GM23338 (cell line): Measurements from ENCODE around the gene SPATA2L. TPM values are rescaled to one million over a fixed set of nuclear protein-coding genes. Genes with fewer than 3 reads are reported as not detected.

Experiments used
- ATAC-seq: fragments of 200-7000 bp; cut with Tn5 transposase; 3 replicates; pipeline ENCODE4 v1.9.1; 2020
- DNase-seq: peaks from one replicate; pipeline ENCODE4 v3.0.0-alpha.2; 2015; ENCODE audit warnings: low spot score
- H2AFZ ChIP-seq: fragments of 200-600 bp; sonication (generic); 2 replicates; pipeline ENCODE4 v1.8.0; 2016; ENCODE audit warnings: antibody characterized with exemption, mild to moderate bottlenecking, moderate library complexity
- H3F3A ChIP-seq: fragments of 200-600 bp; sonication (generic); replicated peaks from 2 replicates; pipeline ENCODE4 v1.8.0; 2017; ENCODE audit warnings: antibody characterized with exemption, mixed run types, low read depth
- H3K27ac ChIP-seq: fragments of 200-600 bp; sonication (generic); 2 replicates; pipeline ENCODE4 v1.6.1; 2016; ENCODE audit warnings: low read depth
- H3K27me3 ChIP-seq: fragments of 200-600 bp; sonication (generic); 2 replicates; pipeline ENCODE4 v1.8.0; 2016; ENCODE audit warnings: mild to moderate bottlenecking, mixed run types, moderate library complexity; ENCODE audit not compliant: insufficient read depth
- H3K36me3 ChIP-seq: fragments of 200-600 bp; sonication (generic); 2 replicates; pipeline ENCODE4 v1.8.0; 2016; ENCODE audit warnings: mild to moderate bottlenecking; ENCODE audit not compliant: insufficient read depth
- H3K4me1 ChIP-seq: fragments of 200-600 bp; sonication (generic); 2 replicates; pipeline ENCODE4 v1.8.0; 2016; ENCODE audit warnings: mild to moderate bottlenecking, moderate library complexity; ENCODE audit not compliant: insufficient read depth
- H3K4me2 ChIP-seq: fragments of 200-600 bp; sonication (generic); 2 replicates; pipeline ENCODE4 v1.7.1; 2017; ENCODE audit warnings: mixed run types
- H3K4me3 ChIP-seq: fragments of 200-600 bp; sonication (generic); 2 replicates; pipeline ENCODE4 v1.6.1; 2016; ENCODE audit warnings: mixed run types
- H3K79me2 ChIP-seq: fragments of 200-600 bp; sonication (generic); replicated peaks from 2 replicates; pipeline ENCODE4 v1.8.0; 2017; ENCODE audit warnings: mild to moderate bottlenecking; ENCODE audit not compliant: insufficient read depth
- H3K9me2 ChIP-seq: fragments of 200-600 bp; sonication (generic); 2 replicates; pipeline ENCODE4 v1.8.0; 2017; ENCODE audit not compliant: insufficient read depth
- H4K20me1 ChIP-seq: fragments of 200-600 bp; sonication (generic); replicated peaks from 2 replicates; pipeline ENCODE4 v1.8.0; 2017; ENCODE audit warnings: mild to moderate bottlenecking; ENCODE audit not compliant: insufficient read depth
- H3K27ac Mint-ChIP-seq: 2 replicates; pipeline ENCODE4 v1.8.0; 2020; ENCODE audit warnings: inconsistent platforms, mild to moderate bottlenecking, moderate library complexity, mixed read lengths
- H3K27me3 Mint-ChIP-seq: 3 replicates; pipeline ENCODE4 v1.8.0; 2022; ENCODE audit warnings: low read depth, mild to moderate bottlenecking, moderate library complexity, mixed read lengths, inconsistent platforms; ENCODE audit not compliant: insufficient read depth, poor library complexity
- H3K36me3 Mint-ChIP-seq: 3 replicates; pipeline ENCODE4 v1.8.0; 2021; ENCODE audit warnings: low read depth, mild to moderate bottlenecking, inconsistent platforms, moderate library complexity, mixed read lengths
- H3K4me1 Mint-ChIP-seq: 3 replicates; pipeline ENCODE4 v1.8.0; 2020; ENCODE audit warnings: mild to moderate bottlenecking, inconsistent platforms, mixed read lengths
- H3K4me3 Mint-ChIP-seq: 3 replicates; pipeline ENCODE4 v1.8.0; 2021; ENCODE audit warnings: moderate library complexity, mild to moderate bottlenecking, inconsistent platforms, mixed read lengths
- H3K9me3 Mint-ChIP-seq: 3 replicates; pipeline ENCODE4 v1.8.0; 2020; ENCODE audit warnings: moderate library complexity, mild to moderate bottlenecking, inconsistent platforms, mixed read lengths
- CREB1 ChIP-seq: fragments of 250-450 bp; sonication (Bioruptor Pico); IDR thresholded peaks from 2 replicates; pipeline ENCODE4 v1.5.0; 2020; ENCODE audit warnings: low read depth, mild to moderate bottlenecking, moderate library complexity
- ETS1 ChIP-seq: IDR thresholded peaks from 2 replicates; pipeline ENCODE4 v1.6.1; 2016; ENCODE audit warnings: antibody characterized with exemption
- EZH2 ChIP-seq: fragments of 200-600 bp; sonication (generic); IDR thresholded peaks from one replicate; pipeline ENCODE4 v1.8.0; 2017; ENCODE audit warnings: antibody characterized with exemption, mild to moderate bottlenecking, low read depth; ENCODE audit not compliant: unreplicated experiment
- EZH2phosphoT487 ChIP-seq: fragments of 200-600 bp; sonication (generic); IDR thresholded peaks from one replicate; pipeline ENCODE4 v1.8.1; 2018; ENCODE audit warnings: antibody characterized with exemption; ENCODE audit not compliant: unreplicated experiment
- NANOG ChIP-seq: IDR thresholded peaks from 2 replicates; pipeline ENCODE4 v1.6.1; 2016; ENCODE audit warnings: antibody characterized with exemption, borderline replicate concordance
- POLR2AphosphoS5 ChIP-seq: IDR thresholded peaks from 2 replicates; pipeline ENCODE4 v1.6.1; 2016; ENCODE audit warnings: antibody characterized with exemption, low read depth
- STAT1 ChIP-seq: IDR thresholded peaks from one replicate; pipeline ENCODE4 v1.6.1; 2016; ENCODE audit warnings: antibody characterized with exemption; ENCODE audit not compliant: unreplicated experiment
- ZNF114 ChIP-seq: fragments of 250-450 bp; sonication (Bioruptor Pico); IDR thresholded peaks from 2 replicates; pipeline ENCODE4 v1.5.0; 2020; ENCODE audit warnings: mild to moderate bottlenecking, moderate library complexity
- ZNF331 ChIP-seq: fragments of 250-450 bp; sonication (Bioruptor Pico); IDR thresholded peaks from 2 replicates; pipeline ENCODE4 v1.5.0; 2020; ENCODE audit warnings: low read depth, mild to moderate bottlenecking, moderate library complexity
- polyA plus RNA-seq: library from polyadenylated mRNA; unstranded; fragments of >200 nt; fragmentation: Nextera tagmentation; extraction: Ambion mirVana; gene quantifications from 2 replicates; pipeline ENCODE4 v1.2.1, GENCODE V29; 2016
- total RNA-seq: library from RNA; depleted of rRNA; stranded (reverse); fragments of >200 nt; shearing (Covaris generic); gene quantifications from 2 replicates; pipeline ENCODE4 v1.2.3, GENCODE V29; 2014
- TF ChIP-seq, protein P1 (sequence below): fragments of 250-450 bp; sonication (Bioruptor Pico); IDR thresholded peaks from 2 replicates; pipeline ENCODE4 v1.5.0; 2020; ENCODE audit warnings: mild to moderate bottlenecking, moderate library complexity
- TF ChIP-seq, protein P2 (sequence below), 2 experiments: fragments of 200-600 bp in 1 of 2; sonication (generic) in 1 of 2; conservative IDR thresholded peaks; 2 replicates each; pipeline versions ENCODE4 v1.5.1 to v1.6.1; 2016 to 2017; ENCODE audit warnings: antibody characterized with exemption in 2 of 2, low read depth in 2 of 2, mild to moderate bottlenecking in 2 of 2, moderate library complexity in 1 of 2
- TF ChIP-seq, protein P3 (sequence below): IDR thresholded peaks from one replicate; pipeline ENCODE4 v1.6.1; 2018; ENCODE audit warnings: antibody characterized with exemption; ENCODE audit not compliant: unreplicated experiment

The SPATA2L gene
- total and polyA plus RNA-seq, 2 experiments from 2014 or later: 6.9 to 26.2 TPM

- H3K36me3 Mint-ChIP-seq: peaks cover 42% of the 10 kb centered on the region
- 0 out of 2 replicates have a peak, but pooled peaks cover 2% of the 10 kb centered on the region for H3K79me2 ChIP-seq
- H3K9me2 ChIP-seq: no peaks in the 10 kb centered on the region
- H3K27ac Mint-ChIP-seq: no peak overlapping the region
- no peaks in the 10 kb centered on the region for H3K9me3 Mint-ChIP-seq
- H3K27ac ChIP-seq: no peak overlapping the region
- H3K4me2 ChIP-seq: no peak overlapping the region
- H3K27me3 ChIP-seq: no peaks in the 10 kb centered on the region
- H3K36me3 ChIP-seq: 0 out of 2 replicates have a peak, but pooled peaks cover 2% of the 10 kb centered on the region
- TF ChIP-seq EZH2phosphoT487 (no peak), ETS1 (no peak), POLR2AphosphoS5 (no peak), STAT1 (no peak), NANOG (no peak), EZH2 (no peak), ZNF331 (CRISPR knock-in tag) (no peak), CREB1 (no peak), ZNF114 (CRISPR knock-in tag) (no peak)
- TF ChIP-seq, protein P1, sequence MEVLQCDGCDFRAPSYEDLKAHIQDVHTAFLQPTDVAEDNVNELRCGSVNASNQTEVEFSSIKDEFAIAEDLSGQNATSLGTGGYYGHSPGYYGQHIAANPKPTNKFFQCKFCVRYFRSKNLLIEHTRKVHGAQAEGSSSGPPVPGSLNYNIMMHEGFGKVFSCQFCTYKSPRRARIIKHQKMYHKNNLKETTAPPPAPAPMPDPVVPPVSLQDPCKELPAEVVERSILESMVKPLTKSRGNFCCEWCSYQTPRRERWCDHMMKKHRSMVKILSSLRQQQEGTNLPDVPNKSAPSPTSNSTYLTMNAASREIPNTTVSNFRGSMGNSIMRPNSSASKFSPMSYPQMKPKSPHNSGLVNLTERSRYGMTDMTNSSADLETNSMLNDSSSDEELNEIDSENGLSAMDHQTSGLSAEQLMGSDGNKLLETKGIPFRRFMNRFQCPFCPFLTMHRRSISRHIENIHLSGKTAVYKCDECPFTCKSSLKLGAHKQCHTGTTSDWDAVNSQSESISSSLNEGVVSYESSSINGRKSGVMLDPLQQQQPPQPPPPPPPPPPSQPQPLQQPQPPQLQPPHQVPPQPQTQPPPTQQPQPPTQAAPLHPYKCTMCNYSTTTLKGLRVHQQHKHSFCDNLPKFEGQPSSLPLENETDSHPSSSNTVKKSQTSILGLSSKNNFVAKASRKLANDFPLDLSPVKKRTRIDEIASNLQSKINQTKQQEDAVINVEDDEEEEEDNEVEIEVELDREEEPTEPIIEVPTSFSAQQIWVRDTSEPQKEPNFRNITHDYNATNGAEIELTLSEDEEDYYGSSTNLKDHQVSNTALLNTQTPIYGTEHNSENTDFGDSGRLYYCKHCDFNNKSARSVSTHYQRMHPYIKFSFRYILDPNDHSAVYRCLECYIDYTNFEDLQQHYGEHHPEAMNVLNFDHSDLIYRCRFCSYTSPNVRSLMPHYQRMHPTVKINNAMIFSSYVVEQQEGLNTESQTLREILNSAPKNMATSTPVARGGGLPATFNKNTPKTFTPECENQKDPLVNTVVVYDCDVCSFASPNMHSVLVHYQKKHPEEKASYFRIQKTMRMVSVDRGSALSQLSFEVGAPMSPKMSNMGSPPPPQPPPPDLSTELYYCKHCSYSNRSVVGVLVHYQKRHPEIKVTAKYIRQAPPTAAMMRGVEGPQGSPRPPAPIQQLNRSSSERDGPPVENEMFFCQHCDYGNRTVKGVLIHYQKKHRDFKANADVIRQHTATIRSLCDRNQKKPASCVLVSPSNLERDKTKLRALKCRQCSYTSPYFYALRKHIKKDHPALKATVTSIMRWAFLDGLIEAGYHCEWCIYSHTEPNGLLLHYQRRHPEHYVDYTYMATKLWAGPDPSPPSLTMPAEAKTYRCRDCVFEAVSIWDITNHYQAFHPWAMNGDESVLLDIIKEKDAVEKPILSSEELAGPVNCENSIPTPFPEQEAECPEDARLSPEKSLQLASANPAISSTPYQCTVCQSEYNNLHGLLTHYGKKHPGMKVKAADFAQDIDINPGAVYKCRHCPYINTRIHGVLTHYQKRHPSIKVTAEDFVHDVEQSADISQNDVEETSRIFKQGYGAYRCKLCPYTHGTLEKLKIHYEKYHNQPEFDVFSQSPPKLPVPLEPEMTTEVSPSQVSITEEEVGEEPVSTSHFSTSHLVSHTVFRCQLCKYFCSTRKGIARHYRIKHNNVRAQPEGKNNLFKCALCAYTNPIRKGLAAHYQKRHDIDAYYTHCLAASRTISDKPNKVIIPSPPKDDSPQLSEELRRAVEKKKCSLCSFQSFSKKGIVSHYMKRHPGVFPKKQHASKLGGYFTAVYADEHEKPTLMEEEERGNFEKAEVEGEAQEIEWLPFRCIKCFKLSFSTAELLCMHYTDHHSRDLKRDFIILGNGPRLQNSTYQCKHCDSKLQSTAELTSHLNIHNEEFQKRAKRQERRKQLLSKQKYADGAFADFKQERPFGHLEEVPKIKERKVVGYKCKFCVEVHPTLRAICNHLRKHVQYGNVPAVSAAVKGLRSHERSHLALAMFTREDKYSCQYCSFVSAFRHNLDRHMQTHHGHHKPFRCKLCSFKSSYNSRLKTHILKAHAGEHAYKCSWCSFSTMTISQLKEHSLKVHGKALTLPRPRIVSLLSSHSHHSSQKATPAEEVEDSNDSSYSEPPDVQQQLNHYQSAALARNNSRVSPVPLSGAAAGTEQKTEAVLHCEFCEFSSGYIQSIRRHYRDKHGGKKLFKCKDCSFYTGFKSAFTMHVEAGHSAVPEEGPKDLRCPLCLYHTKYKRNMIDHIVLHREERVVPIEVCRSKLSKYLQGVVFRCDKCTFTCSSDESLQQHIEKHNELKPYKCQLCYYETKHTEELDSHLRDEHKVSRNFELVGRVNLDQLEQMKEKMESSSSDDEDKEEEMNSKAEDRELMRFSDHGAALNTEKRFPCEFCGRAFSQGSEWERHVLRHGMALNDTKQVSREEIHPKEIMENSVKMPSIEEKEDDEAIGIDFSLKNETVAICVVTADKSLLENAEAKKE (CRISPR knock-in tag): no peak
- TF ChIP-seq, protein P2, sequence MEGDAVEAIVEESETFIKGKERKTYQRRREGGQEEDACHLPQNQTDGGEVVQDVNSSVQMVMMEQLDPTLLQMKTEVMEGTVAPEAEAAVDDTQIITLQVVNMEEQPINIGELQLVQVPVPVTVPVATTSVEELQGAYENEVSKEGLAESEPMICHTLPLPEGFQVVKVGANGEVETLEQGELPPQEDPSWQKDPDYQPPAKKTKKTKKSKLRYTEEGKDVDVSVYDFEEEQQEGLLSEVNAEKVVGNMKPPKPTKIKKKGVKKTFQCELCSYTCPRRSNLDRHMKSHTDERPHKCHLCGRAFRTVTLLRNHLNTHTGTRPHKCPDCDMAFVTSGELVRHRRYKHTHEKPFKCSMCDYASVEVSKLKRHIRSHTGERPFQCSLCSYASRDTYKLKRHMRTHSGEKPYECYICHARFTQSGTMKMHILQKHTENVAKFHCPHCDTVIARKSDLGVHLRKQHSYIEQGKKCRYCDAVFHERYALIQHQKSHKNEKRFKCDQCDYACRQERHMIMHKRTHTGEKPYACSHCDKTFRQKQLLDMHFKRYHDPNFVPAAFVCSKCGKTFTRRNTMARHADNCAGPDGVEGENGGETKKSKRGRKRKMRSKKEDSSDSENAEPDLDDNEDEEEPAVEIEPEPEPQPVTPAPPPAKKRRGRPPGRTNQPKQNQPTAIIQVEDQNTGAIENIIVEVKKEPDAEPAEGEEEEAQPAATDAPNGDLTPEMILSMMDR (conservative IDR thresholded peaks at IDR 0.05; ENCODE audit: low read depth in 2 of 2): no peak
- TF ChIP-seq, protein P3, sequence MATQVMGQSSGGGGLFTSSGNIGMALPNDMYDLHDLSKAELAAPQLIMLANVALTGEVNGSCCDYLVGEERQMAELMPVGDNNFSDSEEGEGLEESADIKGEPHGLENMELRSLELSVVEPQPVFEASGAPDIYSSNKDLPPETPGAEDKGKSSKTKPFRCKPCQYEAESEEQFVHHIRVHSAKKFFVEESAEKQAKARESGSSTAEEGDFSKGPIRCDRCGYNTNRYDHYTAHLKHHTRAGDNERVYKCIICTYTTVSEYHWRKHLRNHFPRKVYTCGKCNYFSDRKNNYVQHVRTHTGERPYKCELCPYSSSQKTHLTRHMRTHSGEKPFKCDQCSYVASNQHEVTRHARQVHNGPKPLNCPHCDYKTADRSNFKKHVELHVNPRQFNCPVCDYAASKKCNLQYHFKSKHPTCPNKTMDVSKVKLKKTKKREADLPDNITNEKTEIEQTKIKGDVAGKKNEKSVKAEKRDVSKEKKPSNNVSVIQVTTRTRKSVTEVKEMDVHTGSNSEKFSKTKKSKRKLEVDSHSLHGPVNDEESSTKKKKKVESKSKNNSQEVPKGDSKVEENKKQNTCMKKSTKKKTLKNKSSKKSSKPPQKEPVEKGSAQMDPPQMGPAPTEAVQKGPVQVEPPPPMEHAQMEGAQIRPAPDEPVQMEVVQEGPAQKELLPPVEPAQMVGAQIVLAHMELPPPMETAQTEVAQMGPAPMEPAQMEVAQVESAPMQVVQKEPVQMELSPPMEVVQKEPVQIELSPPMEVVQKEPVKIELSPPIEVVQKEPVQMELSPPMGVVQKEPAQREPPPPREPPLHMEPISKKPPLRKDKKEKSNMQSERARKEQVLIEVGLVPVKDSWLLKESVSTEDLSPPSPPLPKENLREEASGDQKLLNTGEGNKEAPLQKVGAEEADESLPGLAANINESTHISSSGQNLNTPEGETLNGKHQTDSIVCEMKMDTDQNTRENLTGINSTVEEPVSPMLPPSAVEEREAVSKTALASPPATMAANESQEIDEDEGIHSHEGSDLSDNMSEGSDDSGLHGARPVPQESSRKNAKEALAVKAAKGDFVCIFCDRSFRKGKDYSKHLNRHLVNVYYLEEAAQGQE: no peak
- H3K4me3 ChIP-seq: no peak overlapping the region
- H3K4me3 Mint-ChIP-seq: no peak overlapping the region
- no peaks in the 10 kb centered on the region for H3K4me1 ChIP-seq
- no peaks in the 10 kb centered on the region for H3K4me1 Mint-ChIP-seq
- peaks cover 18% of the 10 kb centered on the region for H3K27me3 Mint-ChIP-seq
- DNase-seq (no peak), ATAC-seq (no peak)
- H4K20me1 ChIP-seq: peaks cover 4% of the 10 kb centered on the region; the same call in 1 of the 2 replicates
- 0 out of 2 replicates have a peak, but pooled peaks cover 6% of the 10 kb centered on the region for H3F3A ChIP-seq
- no peak overlapping the region for H2AFZ ChIP-seq
These were observed 8.2 kb downstream of the SPATA2L start for GRCh38 chr16:89693289-89693731.
